Suprapubic skin (tissue), 3 donors: ENCODE results near the gene PLCL1.

ENCODE experiments used
- POLR2A ChIP-seq, 2 donors: fragments of 450-650 bp; IDR thresholded peaks; one replicate each; pipeline ENCODE4 v1.6.1; 2017; ENCODE audit warnings: antibody characterized with exemption in 2 of 2, mild to moderate bottlenecking in 2 of 2, moderate library complexity in 2 of 2
- TF ChIP-seq, protein P1 (sequence below), 2 donors: fragments of 200-600 bp in 1 of 2; fragments of 450-650 bp in 1 of 2; sonication (generic) in 1 of 2; IDR thresholded peaks; one replicate each; pipeline ENCODE4 v1.5.1; 2016 to 2019; ENCODE audit warnings: antibody characterized with exemption in 2 of 2, mild to moderate bottlenecking in 1 of 2, moderate library complexity in 1 of 2

DNA sequence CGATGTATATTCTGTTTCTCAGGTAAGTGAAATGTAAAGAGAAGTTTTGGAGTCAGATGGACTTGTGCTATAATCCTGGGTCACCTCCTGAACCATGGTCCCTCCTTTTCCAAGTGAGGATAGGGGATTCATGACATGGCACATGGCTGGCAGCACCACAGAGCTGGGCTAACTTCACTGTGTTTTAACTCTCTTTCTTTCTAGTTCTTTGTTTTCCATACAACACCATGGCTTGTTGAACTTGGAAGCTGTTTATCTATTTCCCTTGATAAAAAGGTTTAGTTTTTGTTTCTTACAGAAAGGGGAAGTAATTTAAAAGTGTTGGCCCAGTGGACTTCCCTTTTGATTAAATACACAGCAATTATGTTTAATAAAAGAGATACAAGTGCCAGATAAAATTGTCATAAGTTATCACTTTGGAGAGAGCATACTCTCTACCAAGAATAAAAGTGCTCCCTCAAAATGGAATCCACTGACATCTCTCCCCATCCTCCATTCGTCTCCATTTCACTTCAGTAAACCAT is 90.4 kb downstream of the PLCL1 start:
- TF ChIP-seq POLR2A (IDR thresholded peaks at IDR 0.05), result no peak
- TF ChIP-seq, protein P1, sequence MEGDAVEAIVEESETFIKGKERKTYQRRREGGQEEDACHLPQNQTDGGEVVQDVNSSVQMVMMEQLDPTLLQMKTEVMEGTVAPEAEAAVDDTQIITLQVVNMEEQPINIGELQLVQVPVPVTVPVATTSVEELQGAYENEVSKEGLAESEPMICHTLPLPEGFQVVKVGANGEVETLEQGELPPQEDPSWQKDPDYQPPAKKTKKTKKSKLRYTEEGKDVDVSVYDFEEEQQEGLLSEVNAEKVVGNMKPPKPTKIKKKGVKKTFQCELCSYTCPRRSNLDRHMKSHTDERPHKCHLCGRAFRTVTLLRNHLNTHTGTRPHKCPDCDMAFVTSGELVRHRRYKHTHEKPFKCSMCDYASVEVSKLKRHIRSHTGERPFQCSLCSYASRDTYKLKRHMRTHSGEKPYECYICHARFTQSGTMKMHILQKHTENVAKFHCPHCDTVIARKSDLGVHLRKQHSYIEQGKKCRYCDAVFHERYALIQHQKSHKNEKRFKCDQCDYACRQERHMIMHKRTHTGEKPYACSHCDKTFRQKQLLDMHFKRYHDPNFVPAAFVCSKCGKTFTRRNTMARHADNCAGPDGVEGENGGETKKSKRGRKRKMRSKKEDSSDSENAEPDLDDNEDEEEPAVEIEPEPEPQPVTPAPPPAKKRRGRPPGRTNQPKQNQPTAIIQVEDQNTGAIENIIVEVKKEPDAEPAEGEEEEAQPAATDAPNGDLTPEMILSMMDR (IDR thresholded peaks at IDR 0.05), result no peak
